T-cell (primary cell): ENCODE results near the gene ZNF804A. TPM values are rescaled to one million over a fixed set of nuclear protein-coding genes. Genes with fewer than 3 reads are reported as not detected.

Experiments used
- ATAC-seq, 4 experiments: fragments of 200-7000 bp in 3 of 4; fragments of 150-1000 bp in 1 of 4; cut with Tn5 transposase; replicated peaks in 1 of 4; 1 replicate in 3 of 4; 2 replicates in 1 of 4; pipeline ENCODE4 v1.10.0; 2021; ENCODE audit warnings: moderate library complexity in 3 of 4, mild to moderate bottlenecking in 2 of 4, moderate number of reproducible peaks in 1 of 4
- CTCF ChIA-PET, 2 donors: fragments of 300-600 bp; sonication (Branson Sonifier 250); formaldehyde crosslinking; loops; one replicate each; lab custom pipeline; 2022; ENCODE audit warnings: antibody characterized with exemption in 2 of 2; lab: Charles Lee
- POLR2A ChIA-PET, 2 donors: fragments of 300-600 bp; sonication (Branson Sonifier 250); formaldehyde crosslinking; loops; one replicate each; lab custom pipeline; 2022; ENCODE audit warnings: antibody characterized with exemption in 2 of 2; lab: Charles Lee
- DNase-seq, 35 experiments: peaks; one replicate each; pipeline versions ENCODE4 v3.0.0 to v3.0.0-alpha.2; 2013 to 2023
- H3K27ac ChIP-seq: one replicate; pipeline ENCODE4 v1.5.1; 2013; ENCODE audit warnings: low read length
- H3K27me3 ChIP-seq, 2 experiments: replicated peaks in 1 of 2; 1 replicate in 1 of 2; 2 replicates in 1 of 2; pipeline versions ENCODE4 v1.6.1 to v1.7.0; 2013; ENCODE audit warnings: low read length in 1 of 2, mixed read lengths in 1 of 2; ENCODE audit not compliant: control insufficient read depth in 2 of 2, insufficient read depth in 2 of 2; ENCODE audit errors: extremely low read depth in 1 of 2
- H3K36me3 ChIP-seq, 2 donors: 1 replicate in 1 of 2; 2 replicates in 1 of 2; pipeline versions ENCODE4 v1.6.1 to v1.7.0; 2013; ENCODE audit warnings: low read length in 1 of 2; ENCODE audit not compliant: control insufficient read depth in 2 of 2, insufficient read depth in 1 of 2; ENCODE audit errors: extremely low read depth in 1 of 2
- H3K4me1 ChIP-seq, 2 experiments: 1 replicate in 1 of 2; 2 replicates in 1 of 2; pipeline versions ENCODE4 v1.6.1 to v1.7.0; 2013; ENCODE audit warnings: low read length in 2 of 2, mixed read lengths in 1 of 2; ENCODE audit not compliant: insufficient read depth in 2 of 2, control insufficient read depth in 1 of 2; ENCODE audit errors: extremely low read depth in 1 of 2
- H3K4me3 ChIP-seq, 2 donors: 1 replicate in 1 of 2; 2 replicates in 1 of 2; pipeline versions ENCODE4 v1.5.1 to v1.7.0; 2013; ENCODE audit warnings: mild to moderate bottlenecking in 2 of 2, low read length in 1 of 2, moderate library complexity in 1 of 2; ENCODE audit not compliant: control insufficient read depth in 1 of 2; ENCODE audit errors: extremely low read depth in 1 of 2
- H3K9me3 ChIP-seq: 2 replicates; pipeline ENCODE4 v1.7.0; 2013
- H3K27ac Mint-ChIP-seq, 2 donors: one replicate each; pipeline ENCODE4 v1.8.0; 2020 to 2021; ENCODE audit warnings: mild to moderate bottlenecking in 2 of 2, mixed read lengths in 2 of 2
- H3K27me3 Mint-ChIP-seq, 2 donors: one replicate each; pipeline ENCODE4 v1.8.0; 2021 to 2022; ENCODE audit warnings: mixed read lengths in 2 of 2
- H3K36me3 Mint-ChIP-seq: one replicate; pipeline ENCODE4 v1.8.0; 2021; ENCODE audit warnings: mixed read lengths
- H3K4me1 Mint-ChIP-seq, 3 donors: one replicate each; pipeline ENCODE4 v1.8.0; 2020 to 2022; ENCODE audit warnings: mixed read lengths in 3 of 3, mild to moderate bottlenecking in 1 of 3
- H3K4me3 Mint-ChIP-seq, 3 donors: one replicate each; pipeline ENCODE4 v1.8.0; 2020 to 2022; ENCODE audit warnings: mild to moderate bottlenecking in 3 of 3, mixed read lengths in 3 of 3, moderate library complexity in 3 of 3
- H3K9me3 Mint-ChIP-seq, 3 donors: one replicate each; pipeline ENCODE4 v1.8.0; 2020 to 2022; ENCODE audit warnings: mixed read lengths in 3 of 3
- WGBS: methylation state at CpG from one replicate; pipeline ENCODE4 v1.1.5; 2013; ENCODE audit warnings: missing lambda C conversion rate; ENCODE audit not compliant: insufficient coverage; 5-methylcytosine and 5-hydroxymethylcytosine counted together
- total RNA-seq, 35 experiments: library from RNA in 6 of 35; stranded (reverse) in 6 of 35; fragments of 120-200 nt in 1 of 35; gene quantifications; one replicate each; pipeline versions ENCODE4 v1.2.1 to v1.2.4 and lab custom pipeline; 2013 to 2026

The ZNF804A gene
- total RNA-seq, 5 donors from 2014 or later (not counting 1 experiment from before 2014, with no cell fraction given) = 0.06 to 0.13 (median 0.06) TPM; not detected in 2

DNA sequence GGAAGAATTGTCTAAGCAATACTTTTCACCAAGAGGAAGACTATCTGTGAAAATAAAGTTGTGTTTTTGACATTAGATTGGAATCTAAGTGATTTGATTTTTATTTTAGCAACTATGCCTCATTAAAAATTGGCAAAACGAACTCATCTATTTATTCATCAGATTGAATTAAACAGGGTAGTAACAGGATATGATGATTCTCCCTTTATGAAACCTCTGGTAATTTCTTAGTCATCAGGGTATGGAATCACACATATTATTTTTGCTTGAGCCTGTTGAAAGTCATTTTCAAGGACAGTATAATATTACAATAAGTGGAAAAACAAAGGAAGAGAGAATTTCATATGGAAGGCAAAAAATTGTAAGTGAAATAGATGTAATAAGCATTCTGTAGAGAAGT, 22.0 kb downstream of the ZNF804A start:
- H3K36me3 ChIP-seq = no peaks in the 10 kb centered on the region
- no peaks in the 10 kb centered on the region for H3K4me1 ChIP-seq
- CTCF ChIA-PET = no interaction called here
- peaks cover 2 to 6% (median 4%) of the 10 kb centered on the region in 3 donors for H3K9me3 Mint-ChIP-seq
- no peaks in the 10 kb centered on the region for H3K9me3 ChIP-seq
- POLR2A ChIA-PET = no interaction called here
- H3K4me1 Mint-ChIP-seq = no peaks in the 10 kb centered on the region
- WGBS = no CpG with 5 or more reads among the region's 1 CpG
- H3K27ac ChIP-seq = no peak overlapping the region
- H3K27ac Mint-ChIP-seq = no peak overlapping the region
- no peaks in the 10 kb centered on the region for H3K27me3 Mint-ChIP-seq
- H3K36me3 Mint-ChIP-seq = no peaks in the 10 kb centered on the region
- DNase-seq (no peak), ATAC-seq (no peak)
- no peak overlapping the region for H3K4me3 ChIP-seq
- no peak overlapping the region for H3K4me3 Mint-ChIP-seq
- no peaks in the 10 kb centered on the region for H3K27me3 ChIP-seq

- Mint-ChIP-seq H3K4me3 (no peak overlapping the region), H3K27ac (no peak overlapping the region), H3K4me1 (no peaks in the 10 kb centered on the region), H3K36me3 (no peaks in the 10 kb centered on the region), H3K27me3 (no peaks in the 10 kb centered on the region), H3K9me3 (peaks cover 0 to 2% (median 0%) of the 10 kb centered on the region in 3 donors)
- DNase-seq (no peak), ATAC-seq (no peak)
- H3K4me1 ChIP-seq = no peaks in the 10 kb centered on the region
- H3K27ac ChIP-seq = no peak overlapping the region
- H3K4me3 ChIP-seq = no peak overlapping the region
- CTCF ChIA-PET = no interaction called here
- H3K36me3 ChIP-seq = no peaks in the 10 kb centered on the region
- no peaks in the 10 kb centered on the region for H3K9me3 ChIP-seq
- POLR2A ChIA-PET = no interaction called here
- no peaks in the 10 kb centered on the region for H3K27me3 ChIP-seq
Measured at GRCh38 chr2:184624311-184624710, 26.0 kb downstream of the ZNF804A start.

DNA sequence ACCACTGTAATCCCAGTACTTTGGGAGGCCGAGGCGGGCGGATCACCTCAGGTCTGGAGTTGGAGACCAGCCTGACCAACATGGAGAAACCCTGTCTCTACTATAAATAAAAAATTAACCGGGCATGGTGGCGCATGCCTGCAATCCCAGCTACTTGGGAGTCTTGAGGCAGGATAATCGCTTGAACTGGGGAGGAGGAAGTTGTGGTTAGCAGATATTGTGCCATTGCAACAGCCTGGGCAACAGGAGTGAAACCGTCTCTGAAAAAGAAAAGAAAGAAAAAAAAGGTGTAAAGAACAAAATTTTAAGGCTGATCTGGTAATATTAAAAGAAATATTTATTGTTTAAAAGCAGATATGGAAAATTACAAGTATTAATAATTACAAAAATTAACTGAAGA, 29.7 kb downstream of the ZNF804A start:
- H3K9me3 Mint-ChIP-seq = no peaks in the 10 kb centered on the region
- Histone ChIP-seq H3K9me3 (no peaks in the 10 kb centered on the region), H3K36me3 (no peaks in the 10 kb centered on the region), H3K4me3 (no peak overlapping the region), H3K27ac (no peak overlapping the region), H3K4me1 (no peaks in the 10 kb centered on the region), H3K27me3 (no peaks in the 10 kb centered on the region)
- H3K27me3 Mint-ChIP-seq = no peaks in the 10 kb centered on the region
- 78% methylated on average over 3 of the region's 7 CpGs for WGBS
- DNase-seq (no peak), ATAC-seq (no peak)
- ChIA-PET POLR2A (no interaction called here), CTCF (no interaction called here)
- H3K36me3 Mint-ChIP-seq = no peaks in the 10 kb centered on the region
- H3K4me3 Mint-ChIP-seq = no peak overlapping the region
- no peaks in the 10 kb centered on the region for H3K4me1 Mint-ChIP-seq
- H3K27ac Mint-ChIP-seq = no peak overlapping the region

GRCh38 chr2:184633726-184634125, 35.4 kb downstream of the ZNF804A start:
- no peaks in the 10 kb centered on the region for H3K27me3 Mint-ChIP-seq
- no peaks in the 10 kb centered on the region for H3K9me3 Mint-ChIP-seq
- no peaks in the 10 kb centered on the region for H3K36me3 ChIP-seq
- no peaks in the 10 kb centered on the region for H3K27me3 ChIP-seq
- H3K4me1 Mint-ChIP-seq = no peaks in the 10 kb centered on the region
- H3K9me3 ChIP-seq = no peaks in the 10 kb centered on the region
- no peak overlapping the region for H3K4me3 Mint-ChIP-seq
- DNase-seq (no peak), ATAC-seq (no peak)
- H3K4me1 ChIP-seq = no peaks in the 10 kb centered on the region
- CTCF ChIA-PET = no interaction called here
- H3K36me3 Mint-ChIP-seq = no peaks in the 10 kb centered on the region
- H3K27ac ChIP-seq = no peak overlapping the region
- no peak overlapping the region for H3K4me3 ChIP-seq
- POLR2A ChIA-PET = no interaction called here
- no peak overlapping the region for H3K27ac Mint-ChIP-seq

DNA sequence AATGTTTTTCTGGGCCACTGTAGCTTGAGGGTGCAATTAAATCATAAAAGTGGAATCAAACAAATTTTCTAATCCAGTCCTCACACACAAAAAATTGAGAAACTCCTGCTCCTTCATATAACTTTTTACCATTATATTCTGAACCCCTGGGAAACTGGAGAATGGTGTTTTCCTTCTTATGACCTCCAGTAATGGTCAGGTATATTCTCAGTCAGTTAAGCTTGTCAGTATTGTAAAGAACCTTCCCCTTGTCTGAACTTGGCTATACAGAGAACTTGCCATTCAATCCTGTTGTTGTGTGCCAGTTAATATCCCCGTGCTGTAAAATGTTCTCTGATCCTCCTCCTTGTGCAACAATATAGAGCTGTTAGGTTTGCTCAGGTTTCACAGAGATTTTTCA, 39.5 kb downstream of the ZNF804A start:
- DNase-seq (no peak), ATAC-seq (no peak)
- H3K4me1 ChIP-seq = no peaks in the 10 kb centered on the region
- Mint-ChIP-seq H3K4me1 (no peaks in the 10 kb centered on the region), H3K9me3 (no peaks in the 10 kb centered on the region), H3K4me3 (no peak overlapping the region), H3K27me3 (no peaks in the 10 kb centered on the region), H3K36me3 (no peaks in the 10 kb centered on the region), H3K27ac (no peak overlapping the region)
- H3K9me3 ChIP-seq = no peaks in the 10 kb centered on the region
- no peak overlapping the region for H3K27ac ChIP-seq
- ChIA-PET CTCF (no interaction called here), POLR2A (no interaction called here)
- H3K36me3 ChIP-seq = no peaks in the 10 kb centered on the region
- no peaks in the 10 kb centered on the region for H3K27me3 ChIP-seq
- WGBS = no CpG with 5 or more reads among the region's 1 CpG
- H3K4me3 ChIP-seq = no peak overlapping the region

DNA sequence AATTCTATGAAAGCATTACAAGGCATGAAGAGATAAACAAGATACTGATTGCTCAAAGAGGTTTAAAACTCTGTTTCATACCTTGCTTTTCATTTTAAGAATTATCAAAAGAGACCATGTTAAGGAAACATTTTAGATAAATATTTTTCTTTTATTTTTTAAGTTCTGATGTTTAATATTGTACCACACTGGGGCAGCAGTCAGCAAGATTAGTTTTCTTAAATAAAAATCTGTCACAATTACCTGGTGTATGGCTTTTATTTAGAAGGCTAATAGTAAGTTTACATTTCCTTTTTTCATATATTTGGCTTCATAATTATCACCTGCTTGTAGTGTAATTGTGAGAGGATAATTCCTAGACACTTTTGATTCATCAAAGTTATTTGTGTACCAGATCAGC, 46.4 kb downstream of the ZNF804A start:
- Mint-ChIP-seq H3K36me3 (no peaks in the 10 kb centered on the region), H3K9me3 (peaks cover 0 to 13% (median 2%) of the 10 kb centered on the region in 3 donors), H3K4me3 (no peak overlapping the region), H3K27ac (no peak overlapping the region), H3K4me1 (no peaks in the 10 kb centered on the region), H3K27me3 (no peaks in the 10 kb centered on the region)
- CTCF ChIA-PET = no interaction called here
- Histone ChIP-seq H3K27me3 (no peaks in the 10 kb centered on the region), H3K4me3 (no peak overlapping the region), H3K27ac (no peak overlapping the region), H3K4me1 (no peaks in the 10 kb centered on the region), H3K9me3 (no peaks in the 10 kb centered on the region), H3K36me3 (no peaks in the 10 kb centered on the region)
- DNase-seq (no peak), ATAC-seq (no peak)
- POLR2A ChIA-PET = no interaction called here

DNA sequence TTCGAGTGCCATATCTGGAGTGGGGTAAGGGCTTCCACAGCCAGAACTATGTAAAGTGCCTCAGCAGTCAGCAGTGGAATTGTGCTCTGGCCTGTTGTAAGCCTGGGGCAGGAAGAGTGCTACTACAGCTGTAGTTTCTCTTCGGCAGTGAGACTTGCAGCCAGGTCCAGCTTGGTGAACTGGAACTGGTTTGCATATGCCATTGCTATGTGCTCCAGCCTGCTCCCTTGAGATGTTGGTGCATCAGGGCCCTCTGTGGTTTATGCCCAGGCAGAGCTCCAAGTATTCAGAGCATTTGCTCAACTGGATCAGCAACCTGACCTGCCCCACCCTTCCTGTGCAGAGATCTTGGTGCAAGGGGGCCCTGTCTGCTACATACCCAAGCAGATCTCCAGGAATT, 47.8 kb downstream of the ZNF804A start:
- Mint-ChIP-seq H3K9me3 (peaks cover 0 to 13% (median 2%) of the 10 kb centered on the region in 3 donors), H3K27ac (no peak overlapping the region), H3K27me3 (no peaks in the 10 kb centered on the region), H3K4me3 (no peak overlapping the region), H3K4me1 (no peaks in the 10 kb centered on the region), H3K36me3 (no peaks in the 10 kb centered on the region)
- Histone ChIP-seq H3K9me3 (no peaks in the 10 kb centered on the region), H3K4me3 (no peak overlapping the region), H3K4me1 (no peaks in the 10 kb centered on the region), H3K27ac (no peak overlapping the region), H3K27me3 (no peaks in the 10 kb centered on the region), H3K36me3 (no peaks in the 10 kb centered on the region)
- DNase-seq (no peak), ATAC-seq (no peak)
- CTCF ChIA-PET = interaction anchor here in 1 of 2 donors (1.0 kb wide), 1 partner anchor 10 kb away, joined by 3 read pairs; no protein-coding TSS in a partner anchor
- 58% methylated on average over 2 of the region's 2 CpGs for WGBS
- POLR2A ChIA-PET = no interaction called here
